Caki2 (cell line): ENCODE data around the gene ELK4. TPM values are rescaled to one million over a fixed set of nuclear protein-coding genes. Genes with fewer than 3 reads are reported as not detected.
A peak's percentile ranks its signal among the peaks of the same experiment; 100 is the strongest.

Source experiments
- DNase-seq: peaks from one replicate; pipeline ENCODE4 v3.0.0-alpha.2; 2015; ENCODE audit warnings: low read depth
- in situ Hi-C: cut with HindIII; loops from 2 replicates; pipeline ENCODE4 v1.10.0; 2016; ENCODE audit warnings: low sequenced_read_pairs, low pct_unique_long_range_greater_than_20kb, mixed read lengths
- total RNA-seq: library from RNA; depleted of rRNA; stranded (reverse); fragments of >200 nt; shearing (Covaris generic); gene quantifications from 2 replicates; pipeline ENCODE4 v1.2.3, GENCODE V29; 2014; ENCODE audit warnings: low replicate concordance

Gene ELK4
- total RNA-seq, 1 experiment from 2014 or later = 16.1 TPM

GRCh38 chr1:205610036-205610435 lies 21.8 kb downstream of the ELK4 start:
- in situ Hi-C loops = no loop called here
- no peak for DNase-seq

- in situ Hi-C loops = no loop called here
- DNase-seq = no peak
Observed at GRCh38 chr1:205604825-205605505, 26.8 kb downstream of the ELK4 start.

- no peak for DNase-seq
- in situ Hi-C loops = no loop called here
Observed at GRCh38 chr1:205604059-205604458, 27.8 kb downstream of the ELK4 start.

GRCh38 chr1:205601205-205601604 lies 30.6 kb downstream of the ELK4 start:
- peak; percentile 86 for DNase-seq
- in situ Hi-C loops = no loop called here

GRCh38 chr1:205600085-205600484 lies 31.7 kb downstream of the ELK4 start:
- in situ Hi-C loops = no loop called here
- peak; percentile 77 for DNase-seq

- DNase-seq = no peak
- in situ Hi-C loops = no loop called here
Observed at GRCh38 chr1:205599669-205600042, 32.2 kb downstream of the ELK4 start.

- DNase-seq = peak; percentile 65
- in situ Hi-C loops = no loop called here
Observed at GRCh38 chr1:205598841-205599668, 32.8 kb downstream of the ELK4 start.

- in situ Hi-C loops = no loop called here
- no peak for DNase-seq
Observed at GRCh38 chr1:205597691-205598314, 34.0 kb downstream of the ELK4 start.

- no peak for DNase-seq
- in situ Hi-C loops = no loop called here
Observed at GRCh38 chr1:205596876-205597275, 34.9 kb downstream of the ELK4 start.

- no peak for DNase-seq
- in situ Hi-C loops = no loop called here
Observed at GRCh38 chr1:205595861-205596260, 36.0 kb downstream of the ELK4 start.

GRCh38 chr1:205595435-205595834 lies 36.4 kb downstream of the ELK4 start:
- DNase-seq = no peak
- in situ Hi-C loops = no loop called here

GRCh38 chr1:205594846-205595245 lies 37.0 kb downstream of the ELK4 start:
- in situ Hi-C loops = no loop called here
- DNase-seq = no peak

- in situ Hi-C loops = no loop called here
- DNase-seq = no peak
Observed at GRCh38 chr1:205593967-205594366, 37.8 kb downstream of the ELK4 start.

- in situ Hi-C loops = no loop called here
- no peak for DNase-seq
Observed at GRCh38 chr1:205593532-205593931, 38.3 kb downstream of the ELK4 start.

- in situ Hi-C loops = no loop called here
Observed at GRCh38 chr1:205592443-205593003, 39.3 kb downstream of the ELK4 start.

GRCh38 chr1:205591522-205592351 lies 40.1 kb downstream of the ELK4 start:
- in situ Hi-C loops = no loop called here
- DNase-seq = peak; percentile 89

More at GRCh38 chr1:205592443-205593003, 39.3 kb downstream of the ELK4 start:
- DNase-seq = no peak

GRCh38 chr1:205590777-205591513 lies 40.9 kb downstream of the ELK4 start:
- in situ Hi-C loops = no loop called here
- no peak for DNase-seq

GRCh38 chr1:205590457-205590768 lies 41.4 kb downstream of the ELK4 start:
- in situ Hi-C loops = no loop called here
- DNase-seq = no peak
